OCI-LY7 (cell line): Measurements from ENCODE around the gene NQO2.
"Not testable (repeated sequence)": the region's sequence is repeated elsewhere in the genome, so short reads cannot be mapped to it uniquely, and the experiment has no call there.

Experiments used
- CTCF ChIP-seq: fragments of 200-600 bp; sonication (generic); conservative IDR thresholded peaks from 2 replicates; pipeline ENCODE4 v1.5.1; 2014; ENCODE audit warnings: mild to moderate bottlenecking, antibody characterized with exemption, low read length, moderate library complexity, mixed read lengths
- EZH2phosphoT487 ChIP-seq: fragments of 200-600 bp; sonication (generic); IDR thresholded peaks from 2 replicates; pipeline ENCODE4 v1.6.1; 2018; ENCODE audit warnings: low read depth, borderline replicate concordance, mild to moderate bottlenecking, mixed run types, antibody characterized with exemption, low read length, moderate library complexity, mixed read lengths

DNA sequence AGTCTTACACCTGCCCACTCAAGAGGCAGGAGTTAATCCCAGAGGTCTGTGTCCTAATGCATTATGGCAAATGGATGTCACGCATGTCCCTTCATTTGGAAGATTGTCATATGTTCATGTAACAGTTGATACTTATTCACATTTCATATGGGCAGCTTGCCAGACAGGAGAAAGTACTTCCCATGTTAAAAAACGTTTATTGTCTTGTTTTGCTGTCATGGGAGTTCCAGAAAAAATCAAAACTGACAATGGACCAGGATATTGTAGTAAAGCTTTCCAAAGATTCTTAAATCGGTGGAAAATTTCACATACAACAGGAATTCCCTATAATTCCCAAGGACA lies 55.4 kb downstream of the NQO2 start:
- not testable (repeated sequence) for TF ChIP-seq CTCF, EZH2phosphoT487
